Osteocyte (in vitro differentiated cells): ENCODE results near the gene CCT6B. TPM values are rescaled to one million over a fixed set of nuclear protein-coding genes. Genes with fewer than 3 reads are reported as not detected.
A peak's percentile ranks its signal among the peaks of the same experiment; 100 is the strongest.

Experiments used
- DNase-seq: peaks from one replicate; pipeline ENCODE4 v3.0.0; 2021; ENCODE audit warnings: mixed read lengths; ENCODE audit not compliant: unreplicated experiment; ENCODE audit errors: extremely low spot score
- H3K27ac Mint-ChIP-seq: one replicate; pipeline ENCODE4 v1.8.0; 2021; ENCODE audit warnings: mild to moderate bottlenecking, mixed read lengths; ENCODE audit not compliant: unreplicated experiment
- H3K27me3 Mint-ChIP-seq: one replicate; pipeline ENCODE4 v1.8.0; 2021; ENCODE audit warnings: mixed read lengths; ENCODE audit not compliant: unreplicated experiment
- H3K36me3 Mint-ChIP-seq: one replicate; pipeline ENCODE4 v1.8.0; 2021; ENCODE audit warnings: mixed read lengths; ENCODE audit not compliant: unreplicated experiment
- H3K4me1 Mint-ChIP-seq: one replicate; pipeline ENCODE4 v1.8.0; 2021; ENCODE audit warnings: mixed read lengths; ENCODE audit not compliant: unreplicated experiment
- H3K4me3 Mint-ChIP-seq: one replicate; pipeline ENCODE4 v1.8.0; 2021; ENCODE audit warnings: mild to moderate bottlenecking, moderate library complexity, mixed read lengths; ENCODE audit not compliant: unreplicated experiment
- H3K9me3 Mint-ChIP-seq: one replicate; pipeline ENCODE4 v1.8.0; 2021; ENCODE audit warnings: mixed read lengths; ENCODE audit not compliant: unreplicated experiment
- total RNA-seq: library from RNA; stranded (reverse); gene quantifications from 2 replicates; pipeline ENCODE4 v1.2.1, GENCODE V29; 2021
- TF ChIP-seq, protein P1 (sequence below): fragments of 200-600 bp; sonication (generic); IDR thresholded peaks from 2 replicates; pipeline ENCODE4 v1.5.0; 2021; ENCODE audit warnings: antibody characterized with exemption, mild to moderate bottlenecking, moderate library complexity

The CCT6B gene
- total RNA-seq, 1 donor from 2014 or later, result 3.2 TPM

DNA sequence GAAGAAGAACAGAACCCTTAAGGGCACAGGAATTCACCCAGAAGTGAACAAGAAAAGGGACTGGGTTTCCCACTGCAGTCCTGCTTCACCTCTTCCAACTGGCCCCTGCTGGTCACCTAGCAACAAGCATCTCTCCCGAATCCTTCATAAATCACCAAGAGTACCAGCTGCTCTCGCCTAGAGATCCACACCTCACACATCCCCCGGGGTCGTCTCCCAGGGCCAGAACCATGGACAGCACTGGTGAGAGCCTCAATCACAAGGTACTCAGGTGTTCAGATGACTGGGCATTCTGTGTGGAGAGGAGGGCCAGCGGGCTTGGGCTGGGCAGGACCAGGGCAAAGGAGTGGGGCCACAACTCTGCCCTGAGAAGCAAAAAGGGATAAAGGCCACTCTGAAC, 65.9 kb downstream of the CCT6B start:
- TF ChIP-seq, protein P1, sequence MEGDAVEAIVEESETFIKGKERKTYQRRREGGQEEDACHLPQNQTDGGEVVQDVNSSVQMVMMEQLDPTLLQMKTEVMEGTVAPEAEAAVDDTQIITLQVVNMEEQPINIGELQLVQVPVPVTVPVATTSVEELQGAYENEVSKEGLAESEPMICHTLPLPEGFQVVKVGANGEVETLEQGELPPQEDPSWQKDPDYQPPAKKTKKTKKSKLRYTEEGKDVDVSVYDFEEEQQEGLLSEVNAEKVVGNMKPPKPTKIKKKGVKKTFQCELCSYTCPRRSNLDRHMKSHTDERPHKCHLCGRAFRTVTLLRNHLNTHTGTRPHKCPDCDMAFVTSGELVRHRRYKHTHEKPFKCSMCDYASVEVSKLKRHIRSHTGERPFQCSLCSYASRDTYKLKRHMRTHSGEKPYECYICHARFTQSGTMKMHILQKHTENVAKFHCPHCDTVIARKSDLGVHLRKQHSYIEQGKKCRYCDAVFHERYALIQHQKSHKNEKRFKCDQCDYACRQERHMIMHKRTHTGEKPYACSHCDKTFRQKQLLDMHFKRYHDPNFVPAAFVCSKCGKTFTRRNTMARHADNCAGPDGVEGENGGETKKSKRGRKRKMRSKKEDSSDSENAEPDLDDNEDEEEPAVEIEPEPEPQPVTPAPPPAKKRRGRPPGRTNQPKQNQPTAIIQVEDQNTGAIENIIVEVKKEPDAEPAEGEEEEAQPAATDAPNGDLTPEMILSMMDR, result no peak
- no peak overlapping the region for H3K4me3 Mint-ChIP-seq
- peaks cover 6% of the 10 kb centered on the region for H3K27me3 Mint-ChIP-seq
- H3K9me3 Mint-ChIP-seq, result no peaks in the 10 kb centered on the region
- H3K4me1 Mint-ChIP-seq, result no peaks in the 10 kb centered on the region
- H3K27ac Mint-ChIP-seq, result no peak overlapping the region
- no peak for DNase-seq
- H3K36me3 Mint-ChIP-seq, result no peaks in the 10 kb centered on the region

DNA sequence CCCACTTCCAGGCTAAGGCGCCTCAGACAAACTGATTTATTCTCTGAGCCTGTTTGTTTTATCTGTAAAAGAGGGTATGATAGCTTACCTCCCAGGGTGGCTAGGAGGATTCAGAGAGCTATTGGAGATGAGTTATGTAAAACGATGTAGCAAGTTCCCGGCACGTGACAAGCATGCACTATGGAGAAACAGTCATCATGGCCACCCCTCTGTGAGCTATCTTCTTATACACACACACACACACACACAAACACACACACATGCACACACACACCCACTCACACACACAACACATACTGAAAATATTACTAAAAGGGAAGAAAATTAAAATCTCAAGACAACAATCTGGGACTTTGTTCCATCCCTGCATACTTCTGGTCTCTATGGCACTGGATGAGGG, 66.3 kb downstream of the CCT6B start:
- Mint-ChIP-seq H3K36me3 (no peaks in the 10 kb centered on the region), H3K4me3 (no peak overlapping the region), H3K27me3 (peaks cover 4% of the 10 kb centered on the region), H3K27ac (no peak overlapping the region), H3K9me3 (no peaks in the 10 kb centered on the region), H3K4me1 (no peaks in the 10 kb centered on the region)
- DNase-seq, result no peak
- TF ChIP-seq, protein P1, result no peak

- H3K4me1 Mint-ChIP-seq, result no peaks in the 10 kb centered on the region
- TF ChIP-seq, protein P1, result peak; percentile 29
- no peaks in the 10 kb centered on the region for H3K9me3 Mint-ChIP-seq
- H3K27me3 Mint-ChIP-seq, result no peaks in the 10 kb centered on the region
- no peak for DNase-seq
- no peaks in the 10 kb centered on the region for H3K36me3 Mint-ChIP-seq
- no peak overlapping the region for H3K27ac Mint-ChIP-seq
- no peak overlapping the region for H3K4me3 Mint-ChIP-seq
Observed at GRCh38 chr17:34892461-34893249, 68.6 kb downstream of the CCT6B start.

GRCh38 chr17:34886831-34887230, 74.4 kb downstream of the CCT6B start:
- no peak overlapping the region for H3K4me3 Mint-ChIP-seq
- no peak for DNase-seq

GRCh38 chr17:34885076-34885475, 76.2 kb downstream of the CCT6B start:
- no peaks in the 10 kb centered on the region for H3K4me1 Mint-ChIP-seq
- no peaks in the 10 kb centered on the region for H3K36me3 Mint-ChIP-seq
- no peak overlapping the region for H3K27ac Mint-ChIP-seq
- no peak for DNase-seq
- TF ChIP-seq, protein P1, result no peak
- H3K4me3 Mint-ChIP-seq, result no peak overlapping the region
- H3K9me3 Mint-ChIP-seq, result no peaks in the 10 kb centered on the region
- H3K27me3 Mint-ChIP-seq, result no peaks in the 10 kb centered on the region

More at GRCh38 chr17:34886831-34887230, 74.4 kb downstream of the CCT6B start:
- H3K9me3 Mint-ChIP-seq, result no peaks in the 10 kb centered on the region
- no peaks in the 10 kb centered on the region for H3K27me3 Mint-ChIP-seq
- TF ChIP-seq, protein P1, result no peak
- H3K27ac Mint-ChIP-seq, result no peak overlapping the region
- H3K4me1 Mint-ChIP-seq, result no peaks in the 10 kb centered on the region
- H3K36me3 Mint-ChIP-seq, result no peaks in the 10 kb centered on the region
